Endothelial cell of umbilical vein (primary cell): ENCODE measurements around the gene ZC2HC1B. TPM values are rescaled to one million over a fixed set of nuclear protein-coding genes. Genes with fewer than 3 reads are reported as not detected.

ENCODE experiments used
- BruUV-seq: library from RNA; stranded (reverse); fragments of 400-500 nt; replicated peaks from 2 replicates; lab custom pipeline; 2021; lab: Mats Ljungman, UMichigan
- CTCF ChIA-PET: fragments of 300-600, 350-600 bp; sonication (Branson Sonifier 250); formaldehyde crosslinking; loops from one replicate; lab custom pipeline; 2021; ENCODE audit warnings: antibody characterized with exemption, inconsistent platforms; lab: Charles Lee
- POLR2A ChIA-PET: fragments of 300-600, 350-600 bp; sonication (Branson Sonifier 250); formaldehyde crosslinking; loops from one replicate; lab custom pipeline; 2021; ENCODE audit warnings: antibody characterized with exemption, inconsistent platforms; lab: Charles Lee
- DNase-seq: peaks from one replicate; pipeline ENCODE4 v3.0.0-alpha.2; 2011; ENCODE audit warnings: low read depth, low spot score
- FAIRE-seq: peaks from 2 replicates; lab custom pipeline; 2011; peaks lifted over from hg19 to GRCh38; lab: Jason Lieb, UNC
- H2AFZ ChIP-seq: 2 replicates; pipeline ENCODE4 v1.6.0; 2012; ENCODE audit warnings: low read depth, low read length, control low read depth, inconsistent platforms
- H3K27ac ChIP-seq: 2 replicates; pipeline ENCODE4 v1.5.1; 2011; ENCODE audit warnings: low read depth, mild to moderate bottlenecking, control low read depth, low read length, moderate library complexity; ENCODE audit not compliant: insufficient read depth
- H3K27me3 ChIP-seq, 2 experiments: 2 replicates each; pipeline versions ENCODE4 v1.6.0 to v1.6.1; 2011; ENCODE audit warnings: low read length in 2 of 2, mixed read lengths in 1 of 2; ENCODE audit not compliant: control insufficient read depth in 2 of 2, insufficient read depth in 2 of 2
- H3K36me3 ChIP-seq, 2 experiments: 2 replicates in 1 of 2; 3 replicates in 1 of 2; pipeline ENCODE4 v1.5.1; 2011; ENCODE audit warnings: low read length in 2 of 2, mild to moderate bottlenecking in 1 of 2, moderate library complexity in 1 of 2; ENCODE audit not compliant: control insufficient read depth in 2 of 2, insufficient read depth in 2 of 2; ENCODE audit errors: extremely low read depth in 1 of 2
- H3K4me1 ChIP-seq: 3 replicates; pipeline ENCODE4 v1.5.1; 2011; ENCODE audit warnings: mild to moderate bottlenecking, low read length; ENCODE audit not compliant: control insufficient read depth, insufficient read depth; ENCODE audit errors: extremely low read depth
- H3K4me2 ChIP-seq: 2 replicates; pipeline ENCODE4 v1.6.1; 2011; ENCODE audit warnings: low read length, control low read depth, mixed read lengths; ENCODE audit not compliant: insufficient read depth
- H3K4me3 ChIP-seq, 3 experiments: fragments of 200-600 bp in 1 of 3; sonication (generic), shearing (Covaris generic) in 1 of 3; replicated peaks in 1 of 3; 2 replicates each; pipeline ENCODE4 v1.5.1; 2011 to 2016; ENCODE audit warnings: control low read depth in 3 of 3, low read length in 3 of 3, mild to moderate bottlenecking in 2 of 3, inconsistent platforms in 1 of 3, low read depth in 1 of 3, moderate library complexity in 1 of 3; ENCODE audit not compliant: insufficient read depth in 1 of 3
- H3K79me2 ChIP-seq: 2 replicates; pipeline ENCODE4 v1.6.0; 2012; ENCODE audit warnings: low read length, inconsistent platforms; ENCODE audit not compliant: control insufficient read depth, insufficient read depth
- H3K9ac ChIP-seq: replicated peaks from 2 replicates; pipeline ENCODE3; 2011; ENCODE audit warnings: low read length, control low read depth; ENCODE audit not compliant: insufficient read depth; ENCODE audit errors: extremely low read depth
- H3K9me1 ChIP-seq: replicated peaks from 3 replicates; pipeline ENCODE4 v1.6.0; 2011; ENCODE audit warnings: mild to moderate bottlenecking, low read length; ENCODE audit not compliant: control insufficient read depth, insufficient read depth; ENCODE audit errors: extremely low read depth
- H3K9me3 ChIP-seq: replicated peaks from 2 replicates; pipeline ENCODE4 v1.5.1; 2012; ENCODE audit warnings: low read length, inconsistent platforms; ENCODE audit not compliant: control insufficient read depth, insufficient read depth
- H4K20me1 ChIP-seq: replicated peaks from 2 replicates; pipeline ENCODE3; 2011; ENCODE audit warnings: mild to moderate bottlenecking, low read length; ENCODE audit not compliant: control insufficient read depth, insufficient read depth; ENCODE audit errors: extremely low read depth
- EZH2 ChIP-seq: IDR thresholded peaks from 2 replicates; pipeline ENCODE4 v1.6.1; 2012; ENCODE audit warnings: borderline replicate concordance, low read depth, mild to moderate bottlenecking, moderate library complexity, low read length, inconsistent platforms; ENCODE audit not compliant: severe bottlenecking
- FOS ChIP-seq: IDR thresholded peaks from 2 replicates; pipeline ENCODE4 v1.6.1; 2011; ENCODE audit warnings: mild to moderate bottlenecking, low read length, moderate library complexity, borderline replicate concordance; ENCODE audit not compliant: insufficient read depth
- GATA2 ChIP-seq: IDR thresholded peaks from 2 replicates; pipeline ENCODE4 v1.7.0; 2011; ENCODE audit warnings: low read depth, mild to moderate bottlenecking, moderate library complexity, mixed read lengths, low read length; ENCODE audit not compliant: insufficient read length, insufficient read depth
- JUN ChIP-seq: IDR thresholded peaks from 2 replicates; pipeline ENCODE4 v1.6.1; 2011; ENCODE audit warnings: borderline replicate concordance, low read depth; ENCODE audit not compliant: insufficient read length, insufficient read depth
- MYC ChIP-seq: IDR thresholded peaks from one replicate; pipeline ENCODE4 v1.6.1; 2011; ENCODE audit warnings: mild to moderate bottlenecking, low read depth, low read length
- POLR2A ChIP-seq: IDR thresholded peaks from 2 replicates; pipeline ENCODE4 v1.6.1; 2012; ENCODE audit warnings: low read depth, mild to moderate bottlenecking, control low read depth, low read length
- POLR2AphosphoS5 ChIP-seq: IDR thresholded peaks from 2 replicates; pipeline ENCODE4 v1.6.1; 2012; ENCODE audit warnings: low read depth, mild to moderate bottlenecking, control low read depth, low read length, moderate library complexity; ENCODE audit not compliant: insufficient read depth
- dilution Hi-C: fragments of 300-500 bp; cut with MboI; formaldehyde crosslinking; loops from one replicate; pipeline ENCODE4 v1.15.0; 2019; ENCODE audit warnings: low sequenced_read_pairs; ENCODE audit not compliant: extremely low pct_ligation_motif_present
- intact Hi-C: fragments of 100-400 bp; cut with micrococcal nuclease; formaldehyde crosslinking; loops from one replicate; pipeline ENCODE4 v1.10.0; 2022
- polyA plus RNA-seq, 4 experiments: library from polyadenylated mRNA; depleted of rRNA in 3 of 4; stranded (reverse) in 3 of 4; unstranded in 1 of 4; fragments of >200 nt; gene quantifications; 2 replicates each; pipeline versions ENCODE4 v1.2.1 to v1.2.3, GENCODE V29; 2011 to 2012; ENCODE audit warnings: missing spikeins in 1 of 4
- total RNA-seq: library from RNA; stranded (reverse); gene quantifications from 2 replicates; pipeline ENCODE4 v1.2.3, GENCODE V29; 2021
- TF ChIP-seq, protein P1 (sequence below), 2 donors: IDR thresholded peaks; 1 replicate in 1 of 2; 2 replicates in 1 of 2; pipeline ENCODE4 v1.5.1; 2011; ENCODE audit warnings: low read length in 2 of 2, mild to moderate bottlenecking in 2 of 2, moderate library complexity in 2 of 2, control low read depth in 1 of 2, inconsistent platforms in 1 of 2, low read depth in 1 of 2; ENCODE audit not compliant: insufficient read depth in 1 of 2; ENCODE audit errors: extremely low read depth in 1 of 2
- TF ChIP-seq, protein P2 (sequence below): IDR thresholded peaks from 2 replicates; pipeline ENCODE4 v1.6.1; 2011; ENCODE audit not compliant: insufficient read depth, insufficient read length

ZC2HC1B gene
- total and polyA plus RNA-seq, 2 donors (not counting 3 experiments of a cell fraction or from before 2014, with no cell fraction given) = not detected

DNA sequence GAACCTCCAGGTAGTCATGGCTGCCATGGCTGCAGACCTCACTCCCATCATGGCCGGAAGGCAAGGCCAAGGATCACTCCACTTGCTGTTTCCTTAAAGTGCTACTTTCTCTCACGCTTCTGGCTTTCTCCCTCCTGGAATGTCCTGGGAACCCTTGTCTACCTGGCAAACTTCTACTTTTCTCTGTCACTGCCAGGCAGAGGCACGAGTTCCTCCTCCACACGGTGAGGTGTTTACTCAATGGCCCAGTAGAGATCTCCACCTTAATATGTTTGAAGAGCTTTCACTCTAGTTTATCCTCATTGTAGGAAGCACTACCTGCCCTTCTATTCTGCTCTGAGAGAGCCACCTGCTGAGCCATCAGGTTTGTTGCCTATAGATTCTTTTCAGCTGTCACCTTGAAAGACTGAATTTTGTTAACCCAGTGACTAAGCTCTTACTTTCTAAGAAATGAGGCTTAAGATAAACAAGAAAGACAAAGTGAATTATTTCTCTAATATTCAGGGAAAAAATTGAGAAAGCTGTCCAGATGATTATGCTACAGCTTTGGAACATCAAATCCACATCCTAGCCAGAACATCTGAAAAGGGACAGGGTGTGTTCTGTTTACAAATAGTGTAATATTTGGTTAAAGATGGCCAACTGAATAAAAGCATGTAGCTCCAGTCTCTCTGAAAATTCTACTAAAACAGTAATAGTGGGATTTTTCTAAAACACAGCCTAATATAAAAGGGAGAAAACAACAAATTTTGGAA, 88.8 kb downstream of the ZC2HC1B start:
- H3K9ac ChIP-seq = no peak overlapping the region
- POLR2A ChIA-PET = interaction anchor here (0.6 kb wide), 1 partner anchor 129 kb away, joined by 4 read pairs; no protein-coding TSS in a partner anchor
- dilution Hi-C loops = no loop called here
- H3K4me3 ChIP-seq = no peak overlapping the region
- no peak overlapping the region for H2AFZ ChIP-seq
- BruUV-seq = no TSS peak
- no peak overlapping the region for H3K4me2 ChIP-seq
- no peak for TF ChIP-seq POLR2AphosphoS5
- TF ChIP-seq, protein P1, sequence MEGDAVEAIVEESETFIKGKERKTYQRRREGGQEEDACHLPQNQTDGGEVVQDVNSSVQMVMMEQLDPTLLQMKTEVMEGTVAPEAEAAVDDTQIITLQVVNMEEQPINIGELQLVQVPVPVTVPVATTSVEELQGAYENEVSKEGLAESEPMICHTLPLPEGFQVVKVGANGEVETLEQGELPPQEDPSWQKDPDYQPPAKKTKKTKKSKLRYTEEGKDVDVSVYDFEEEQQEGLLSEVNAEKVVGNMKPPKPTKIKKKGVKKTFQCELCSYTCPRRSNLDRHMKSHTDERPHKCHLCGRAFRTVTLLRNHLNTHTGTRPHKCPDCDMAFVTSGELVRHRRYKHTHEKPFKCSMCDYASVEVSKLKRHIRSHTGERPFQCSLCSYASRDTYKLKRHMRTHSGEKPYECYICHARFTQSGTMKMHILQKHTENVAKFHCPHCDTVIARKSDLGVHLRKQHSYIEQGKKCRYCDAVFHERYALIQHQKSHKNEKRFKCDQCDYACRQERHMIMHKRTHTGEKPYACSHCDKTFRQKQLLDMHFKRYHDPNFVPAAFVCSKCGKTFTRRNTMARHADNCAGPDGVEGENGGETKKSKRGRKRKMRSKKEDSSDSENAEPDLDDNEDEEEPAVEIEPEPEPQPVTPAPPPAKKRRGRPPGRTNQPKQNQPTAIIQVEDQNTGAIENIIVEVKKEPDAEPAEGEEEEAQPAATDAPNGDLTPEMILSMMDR (IDR thresholded peaks at IDR 0.05; ENCODE audit: extremely low read depth in 1 of 2, insufficient read depth in 1 of 2, low read depth in 1 of 2, low read length in 2 of 2) = no peak
- TF ChIP-seq GATA2 = no peak
- TF ChIP-seq POLR2A = no peak
- TF ChIP-seq, protein P2, sequence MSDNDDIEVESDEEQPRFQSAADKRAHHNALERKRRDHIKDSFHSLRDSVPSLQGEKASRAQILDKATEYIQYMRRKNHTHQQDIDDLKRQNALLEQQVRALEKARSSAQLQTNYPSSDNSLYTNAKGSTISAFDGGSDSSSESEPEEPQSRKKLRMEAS = no peak
- TF ChIP-seq MYC = no peak
- TF ChIP-seq FOS = no peak
- no peak for TF ChIP-seq JUN
- TF ChIP-seq EZH2 = no peak
- no peaks in the 10 kb centered on the region for H3K9me3 ChIP-seq
- no peak overlapping the region for H3K27ac ChIP-seq
- intact Hi-C loops = no loop called here
- H3K79me2 ChIP-seq = no peaks in the 10 kb centered on the region
- no peaks in the 10 kb centered on the region for H3K36me3 ChIP-seq
- FAIRE-seq = no peak
- no peak for DNase-seq
- CTCF ChIA-PET = interaction anchor here (0.6 to 1.4 kb wide), 3 partner anchors 10 to 30 kb away, joined by 3 to 4 read pairs (median 3); no protein-coding TSS in a partner anchor
- H3K9me1 ChIP-seq = no peaks in the 10 kb centered on the region
- H4K20me1 ChIP-seq = no peaks in the 10 kb centered on the region
- H3K27me3 ChIP-seq = peaks cover 0 to 7% of the 10 kb centered on the region in 2 experiments
- no peaks in the 10 kb centered on the region for H3K4me1 ChIP-seq
